ENCODE measurements around the gene THAP2. TPM values are rescaled to one million over a fixed set of nuclear protein-coding genes. Genes with fewer than 3 reads are reported as not detected.
"Not testable (repeated sequence)": the region's sequence is repeated elsewhere in the genome, so short reads cannot be mapped to it uniquely, and the experiment has no call there.

THAP2 gene
- total and polyA plus RNA-seq, 2 donors (not counting 3 experiments of a cell fraction or from before 2014, with no cell fraction given), result 1.4 to 4.4 TPM

DNA sequence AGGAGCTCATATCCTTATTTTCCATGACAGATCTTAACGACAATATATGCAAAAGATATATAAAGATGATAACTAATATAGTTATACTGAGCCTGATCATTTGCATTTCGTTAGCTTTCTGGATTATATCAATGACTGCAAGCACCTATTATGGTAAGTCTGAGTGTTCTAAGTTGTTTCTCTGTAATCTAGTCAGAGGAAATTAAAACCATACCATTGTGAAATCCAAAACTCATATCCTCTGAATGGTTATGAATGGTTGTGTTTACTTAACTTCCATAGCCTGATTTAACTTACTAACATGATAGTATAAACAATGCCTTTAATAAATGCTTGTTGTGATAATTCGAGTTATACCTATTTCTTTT lies 22.5 kb downstream of the THAP2 start:
- DNase-seq (ENCODE audit: low read depth, low spot score), result no peak
- Histone ChIP-seq H4K20me1 (replicated peaks; ENCODE audit: control insufficient read depth, extremely low read depth, insufficient read depth, low read length) (no peaks in the 10 kb centered on the region), H3K36me3 (ENCODE audit: control insufficient read depth in 2 of 2, extremely low read depth in 1 of 2, insufficient read depth in 2 of 2, low read length in 2 of 2) (no peaks in the 10 kb centered on the region), H3K9ac (replicated peaks; ENCODE audit: extremely low read depth, insufficient read depth, low read length) (peak overlapping the region; percentile 39), H2AFZ (ENCODE audit: low read depth, low read length) (peak overlapping the region; percentile 93), H3K9me3 (replicated peaks; ENCODE audit: control insufficient read depth, insufficient read depth, low read length) (no peaks in the 10 kb centered on the region), H3K4me1 (ENCODE audit: control insufficient read depth, extremely low read depth, insufficient read depth, low read length) (peaks cover 4% of the 10 kb centered on the region), H3K9me1 (replicated peaks; ENCODE audit: control insufficient read depth, extremely low read depth, insufficient read depth, low read length) (no peaks in the 10 kb centered on the region), H3K27me3 (ENCODE audit: control insufficient read depth in 2 of 2, insufficient read depth in 2 of 2, low read length in 2 of 2) (no peaks in the 10 kb centered on the region), H3K27ac (ENCODE audit: insufficient read depth, low read depth, low read length) (peak overlapping the region; percentile 32), H3K4me2 (ENCODE audit: insufficient read depth, low read length) (peak overlapping the region; percentile 98), H3K79me2 (ENCODE audit: control insufficient read depth, insufficient read depth, low read length) (no peaks in the 10 kb centered on the region), H3K4me3 (replicated peaks in 1 of 3; ENCODE audit: insufficient read depth in 1 of 3, low read depth in 1 of 3, low read length in 3 of 3) (peak overlapping the region; percentile 76 to 98 (median 91))
- FAIRE-seq, result peak; percentile 64
- ChIA-PET CTCF (interaction anchor here (1.0 to 4.6 kb wide), 10 partner anchors 12 to 65 kb away, joined by 3 to 59 read pairs (median 4); partner anchors contain the start of genes THAP2 and ZFC3H1), POLR2A (interaction anchor here (2.4 kb wide), 1 partner anchor 23 kb away, joined by 18 read pairs; the partner anchor contains the start of genes THAP2 and ZFC3H1)
- dilution Hi-C loops (cut with MboI; ENCODE audit: extremely low pct_ligation_motif_present, low sequenced_read_pairs), result no loop called here
- TSS peak; percentile 57 for BruUV-seq (replicated peaks)
- intact Hi-C loops (cut with micrococcal nuclease), result loop anchor here (1.0 to 2.0 kb wide), 4 partner anchors 20 to 68 kb away; partner anchors contain the start of genes RAB21 and ZFC3H1
- TF ChIP-seq EZH2 (IDR thresholded peaks at IDR 0.05; ENCODE audit: borderline replicate concordance, low read depth, low read length, severe bottlenecking), result no peak
- no peak for TF ChIP-seq GATA2 (IDR thresholded peaks at IDR 0.05; ENCODE audit: insufficient read depth, insufficient read length, low read depth, low read length)
- no peak for TF ChIP-seq CTCF (IDR thresholded peaks at IDR 0.05; ENCODE audit: extremely low read depth in 1 of 2, insufficient read depth in 1 of 2, low read depth in 1 of 2, low read length in 2 of 2)
- no peak for TF ChIP-seq POLR2AphosphoS5 (IDR thresholded peaks at IDR 0.05; ENCODE audit: insufficient read depth, low read depth, low read length)

DNA sequence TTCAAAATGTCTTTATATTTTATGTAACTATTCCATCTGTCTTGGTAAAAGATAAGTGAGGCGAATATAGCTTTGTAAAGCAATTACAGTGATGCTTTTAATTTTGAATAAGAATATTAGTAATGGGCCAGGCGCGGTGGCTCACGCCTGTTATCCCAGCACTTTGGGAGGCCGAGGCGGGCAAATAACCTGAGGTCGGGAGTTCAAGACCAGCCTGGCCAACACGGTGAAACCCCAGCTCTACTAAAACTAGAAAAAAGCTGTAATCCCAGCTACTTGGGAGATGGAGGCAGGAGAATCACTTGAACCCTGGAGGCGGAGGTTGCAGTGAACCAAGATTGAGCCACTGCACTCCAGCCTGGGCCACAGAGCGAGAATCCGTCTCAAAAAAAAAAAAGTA lies 23.1 kb downstream of the THAP2 start:
- dilution Hi-C loops (cut with MboI; ENCODE audit: extremely low pct_ligation_motif_present, low sequenced_read_pairs); H3K27me3 ChIP-seq (ENCODE audit: control insufficient read depth in 2 of 2, insufficient read depth in 2 of 2, low read length in 2 of 2); H3K9ac ChIP-seq (replicated peaks; ENCODE audit: extremely low read depth, insufficient read depth, low read length); BruUV-seq (replicated peaks); H3K36me3 ChIP-seq (ENCODE audit: control insufficient read depth in 2 of 2, extremely low read depth in 1 of 2, insufficient read depth in 2 of 2, low read length in 2 of 2); POLR2A ChIA-PET; H4K20me1 ChIP-seq (replicated peaks; ENCODE audit: control insufficient read depth, extremely low read depth, insufficient read depth, low read length); H3K4me1 ChIP-seq (ENCODE audit: control insufficient read depth, extremely low read depth, insufficient read depth, low read length); H3K79me2 ChIP-seq (ENCODE audit: control insufficient read depth, insufficient read depth, low read length); DNase-seq (ENCODE audit: low read depth, low spot score); H2AFZ ChIP-seq (ENCODE audit: low read depth, low read length); H3K27ac ChIP-seq (ENCODE audit: insufficient read depth, low read depth, low read length); FAIRE-seq; H3K9me3 ChIP-seq (replicated peaks; ENCODE audit: control insufficient read depth, insufficient read depth, low read length); H3K9me1 ChIP-seq (replicated peaks; ENCODE audit: control insufficient read depth, extremely low read depth, insufficient read depth, low read length): not testable (repeated sequence)
- CTCF ChIA-PET, result interaction anchor here (1.0 to 4.6 kb wide), 7 partner anchors 16 to 59 kb away, joined by 3 to 59 read pairs (median 4); no protein-coding TSS in a partner anchor
- H3K4me3 ChIP-seq (replicated peaks in 1 of 3; ENCODE audit: insufficient read depth in 1 of 3, low read depth in 1 of 3, low read length in 3 of 3), result peak overlapping the region in 1 of 3 experiments; percentile 98
- intact Hi-C loops (cut with micrococcal nuclease), result loop anchor here (2.0 kb wide), 3 partner anchors 20 to 68 kb away; partner anchors contain the start of gene RAB21
- peak overlapping the region; percentile 98 for H3K4me2 ChIP-seq (ENCODE audit: insufficient read depth, low read length)

All from endothelial cell of umbilical vein (primary cell).